Psoas muscle (tissue), 8 donors: Measurements from ENCODE around the gene MAML3. TPM values are rescaled to one million over a fixed set of nuclear protein-coding genes. Genes with fewer than 3 reads are reported as not detected.

Source experiments
- ATAC-seq, 4 donors: fragments of 200-7000 bp; cut with Tn5 transposase; one replicate each; pipeline ENCODE4 v1.9.1; 2020; ENCODE audit warnings: moderate library complexity in 3 of 4, mild to moderate bottlenecking in 2 of 4
- DNase-seq, 2 donors: peaks; one replicate each; pipeline ENCODE4 v3.0.0-alpha.2; 2020
- H3K27ac ChIP-seq: fragments of 200-600 bp; one replicate; pipeline ENCODE4 v1.8.0; 2022
- H3K27me3 ChIP-seq, 3 donors: fragments of 200-600 bp in 1 of 3; one replicate each; pipeline versions ENCODE4 v1.6.1 to v1.8.0; 2013 to 2022; ENCODE audit warnings: low read length in 2 of 3, mild to moderate bottlenecking in 2 of 3, moderate library complexity in 1 of 3; ENCODE audit not compliant: insufficient read depth in 3 of 3
- H3K36me3 ChIP-seq, 2 donors: fragments of 200-600 bp in 1 of 2; one replicate each; pipeline versions ENCODE4 v1.6.1 to v1.8.0; 2013 to 2022; ENCODE audit warnings: low read depth in 1 of 2, mild to moderate bottlenecking in 1 of 2, moderate library complexity in 1 of 2; ENCODE audit not compliant: insufficient read depth in 1 of 2
- H3K4me1 ChIP-seq: fragments of 200-600 bp; one replicate; pipeline ENCODE4 v1.8.0; 2022
- H3K4me3 ChIP-seq: fragments of 200-600 bp; one replicate; pipeline ENCODE4 v1.8.0; 2022; ENCODE audit warnings: mild to moderate bottlenecking
- H3K9me3 ChIP-seq: fragments of 200-600 bp; one replicate; pipeline ENCODE4 v1.8.0; 2022
- CTCF ChIP-seq: fragments of 200-600 bp; IDR thresholded peaks from one replicate; pipeline ENCODE4 v1.8.0; 2022; ENCODE audit warnings: antibody characterized with exemption
- WGBS, 3 donors: extraction: QIAGEN DNeasy Blood & Tissue Kit; methylation state at CpG; one replicate each; pipeline versions ENCODE4 v1.1.6 to v1.1.7; 2013; 5-methylcytosine and 5-hydroxymethylcytosine counted together
- intact Hi-C, 2 donors: fragments of 100-400 bp; cut with DNase I; formaldehyde crosslinking; loops; one replicate each; pipeline versions ENCODE4 v1.11.0 to v1.14.2; 2022
- polyA plus RNA-seq, 3 donors: library from polyadenylated mRNA; stranded (reverse); fragments of 200-250 nt; gene quantifications; one replicate each; pipeline ENCODE4 v1.2.3, GENCODE V29; 2013
- total RNA-seq, 4 donors: library from RNA; stranded (reverse); fragmentation: NEBNext Ultra II Directional in 2 of 4; extraction: Animal tissue kit (Norgen Biotek cat#: 25700) in 2 of 4; gene quantifications; one replicate each; pipeline versions ENCODE4 v1.2.1 to v1.2.4, GENCODE V29; 2021 to 2023
- donor health status: healthy with polysubstance abuse.
- donor health status: DM: no; HTN: no; CAD: no; lungs with moderate emphysema.
- donor health status: Bipolar disorder and iron deficiency.
- donor health status: healthy.
- donor health status: DM: yes; HTN: yes; CAD: no.
- donor health status: DM: no; HTN: no; CAD: no.
- donor health status: DM: no; HTN: no; CAD: no.
- donor health status: DM: yes; HTN: yes; CAD: no.

Gene MAML3
- total and polyA plus RNA-seq, 7 donors = 0.43 to 2.7 (median 0.74) TPM

- peaks cover 16% of the 10 kb centered on the region for H3K4me1 ChIP-seq
- H3K4me3 ChIP-seq = no peak overlapping the region
- no peak for ATAC-seq
- DNase-seq = no peak
- H3K27me3 ChIP-seq = no peaks in the 10 kb centered on the region
- WGBS, 3 donors = 96 to 99% (median 97%) methylated on average over 4 of the region's 4 CpGs
- no peaks in the 10 kb centered on the region for H3K36me3 ChIP-seq
- H3K9me3 ChIP-seq = no peaks in the 10 kb centered on the region
- no peak for TF ChIP-seq CTCF
- H3K27ac ChIP-seq = no peak overlapping the region
- intact Hi-C loops = loop anchor here in 1 of 2 donors (2.0 kb wide), 1 partner anchor 23 kb away; no protein-coding TSS in a partner anchor
These were observed 194.6 kb downstream of the MAML3 start for GRCh38 chr4:139959396-139959795.

GRCh38 chr4:139958739-139959098 is 195.3 kb downstream of the MAML3 start:
- no peak for TF ChIP-seq CTCF
- DNase-seq = no peak
- Histone ChIP-seq H3K4me1 (peaks cover 16% of the 10 kb centered on the region), H3K36me3 (no peaks in the 10 kb centered on the region), H3K27me3 (no peaks in the 10 kb centered on the region), H3K27ac (no peak overlapping the region), H3K9me3 (no peaks in the 10 kb centered on the region), H3K4me3 (no peak overlapping the region)
- no peak for ATAC-seq
- intact Hi-C loops = loop anchor here in 1 of 2 donors (2.0 kb wide), 1 partner anchor 22 kb away; no protein-coding TSS in a partner anchor
- 56 to 85% (median 70%) methylated on average over 3 of the region's 3 CpGs for WGBS, 3 donors

DNA sequence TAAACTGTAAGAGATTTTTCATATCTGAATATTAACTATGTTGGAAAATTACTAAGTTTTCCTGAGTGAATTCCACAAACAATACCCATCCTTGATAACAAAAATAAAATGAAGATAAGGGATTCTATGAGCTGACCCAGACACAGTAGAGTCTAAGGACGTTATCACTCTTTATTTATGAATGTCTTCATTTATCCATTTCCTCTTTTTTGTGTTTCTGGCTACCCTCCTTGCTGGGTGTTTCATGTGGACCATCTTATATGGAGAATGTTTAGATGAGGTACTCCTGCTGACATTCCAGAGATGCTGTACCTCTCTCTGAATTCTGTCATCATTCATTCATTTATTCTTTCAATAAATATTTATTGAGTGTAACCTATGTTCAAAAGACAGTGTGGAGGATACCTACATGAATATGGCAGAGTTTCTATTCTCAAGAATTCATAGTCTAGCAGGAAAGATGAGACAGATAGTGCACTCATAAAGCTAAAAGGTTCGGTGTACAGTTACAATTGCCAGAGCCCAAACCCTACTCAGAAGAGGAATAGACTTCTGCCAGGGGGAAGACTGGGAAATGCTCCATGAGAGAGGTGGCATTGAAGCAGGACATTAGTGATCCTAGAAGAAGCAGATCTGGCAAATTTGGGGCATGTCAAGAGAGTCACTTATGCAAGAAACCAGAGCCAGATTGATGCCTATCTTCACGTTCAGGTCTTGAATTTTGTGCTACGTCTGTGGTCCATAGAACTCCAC is 195.8 kb downstream of the MAML3 start:
- intact Hi-C loops = loop anchor here in 1 of 2 donors (2.0 kb wide), 1 partner anchor 21 kb away; no protein-coding TSS in a partner anchor
- DNase-seq (no peak), ATAC-seq (no peak)
- H3K36me3 ChIP-seq = no peaks in the 10 kb centered on the region
- H3K4me1 ChIP-seq = peaks cover 16% of the 10 kb centered on the region
- 62 to 78% (median 71%) methylated on average over 4 of the region's 4 CpGs for WGBS, 3 donors
- H3K4me3 ChIP-seq = no peak overlapping the region
- no peaks in the 10 kb centered on the region for H3K27me3 ChIP-seq
- H3K27ac ChIP-seq = no peak overlapping the region
- no peak for TF ChIP-seq CTCF
- no peaks in the 10 kb centered on the region for H3K9me3 ChIP-seq

DNA sequence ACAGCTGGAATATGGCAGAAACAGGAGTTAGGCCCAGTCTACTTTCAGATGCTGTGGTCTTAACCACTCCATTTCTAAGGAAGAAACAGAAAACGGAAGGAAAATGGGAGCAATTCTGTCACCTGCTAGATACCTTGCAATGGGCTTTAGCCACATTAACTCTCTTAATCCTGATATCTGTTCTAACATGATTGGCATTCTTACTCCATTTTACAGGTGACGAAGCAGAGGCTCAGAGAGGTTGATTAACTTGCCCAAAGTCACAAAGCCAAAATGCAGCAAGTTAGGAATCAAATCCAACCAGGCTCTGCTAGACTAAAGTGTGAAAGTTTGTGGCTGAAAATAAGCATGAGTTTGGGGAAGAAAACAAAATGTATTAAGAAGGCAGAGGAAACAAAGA is 196.9 kb downstream of the MAML3 start:
- 92 to 97% (median 96%) methylated on average over 2 of the region's 2 CpGs for WGBS, 3 donors
- H3K27me3 ChIP-seq = no peaks in the 10 kb centered on the region
- H3K9me3 ChIP-seq = no peaks in the 10 kb centered on the region
- intact Hi-C loops = no loop called here
- no peak overlapping the region for H3K27ac ChIP-seq
- H3K36me3 ChIP-seq = no peaks in the 10 kb centered on the region
- DNase-seq (no peak), ATAC-seq (no peak)
- no peak overlapping the region for H3K4me3 ChIP-seq
- peaks cover 16% of the 10 kb centered on the region for H3K4me1 ChIP-seq
- TF ChIP-seq CTCF = no peak
